Measurements from ENCODE around the gene COQ10B. TPM values are rescaled to one million over a fixed set of nuclear protein-coding genes. Genes with fewer than 3 reads are reported as not detected.
"Not testable (repeated sequence)": the region's sequence is repeated elsewhere in the genome, so short reads cannot be mapped to it uniquely, and the experiment has no call there.

The COQ10B gene
- total RNA-seq, 1 experiment from 2014 or later = 34.7 TPM

DNA sequence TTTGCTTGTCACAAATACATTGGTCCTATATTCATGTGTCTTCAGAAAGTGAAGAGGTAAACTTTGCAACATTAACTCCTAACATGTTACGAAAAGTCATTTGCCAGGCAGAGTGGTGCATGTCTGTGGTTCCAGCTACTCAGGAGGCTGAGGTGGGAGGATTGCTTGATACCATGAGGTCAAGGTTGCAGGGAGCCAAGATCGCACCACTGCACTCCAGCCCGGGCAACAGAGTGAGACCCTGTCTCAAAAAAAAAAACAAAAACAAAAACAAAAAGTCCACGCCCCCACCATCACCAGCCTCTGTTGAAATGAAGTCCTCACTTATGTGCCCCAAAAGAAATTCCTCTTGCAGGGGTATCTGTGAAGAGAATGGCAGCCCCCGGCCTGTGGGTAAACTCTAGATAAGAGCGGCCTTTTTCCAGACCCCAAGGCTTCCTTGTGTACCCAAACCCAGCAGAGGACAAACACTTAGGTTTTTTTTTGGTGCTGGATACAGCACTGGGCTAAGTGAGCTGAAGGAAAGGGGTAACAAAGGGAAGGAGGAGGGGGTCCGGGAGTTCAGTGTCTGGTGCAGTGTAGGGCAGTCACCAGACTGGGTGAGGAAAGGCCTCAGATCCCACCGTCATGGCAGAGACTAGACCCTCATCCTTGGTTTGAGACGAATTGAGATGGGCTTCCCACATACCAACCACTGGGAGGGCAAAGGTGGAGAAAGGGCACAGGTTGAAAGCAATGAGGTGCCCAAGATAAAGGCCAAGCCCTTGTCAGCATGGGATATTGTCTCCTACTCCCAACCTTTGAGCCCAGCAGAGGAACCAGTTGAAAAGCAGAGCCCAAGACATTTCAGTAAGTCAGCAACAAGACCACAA, 27.0 kb downstream of the COQ10B start:
- intact Hi-C loops (cut with micrococcal nuclease; ENCODE audit: unreplicated experiment) (no loop called here), in situ Hi-C loops (cut with HindIII; ENCODE audit: low pct_unique_long_range_greater_than_20kb, low sequenced_read_pairs) (no loop called here)
- peak; percentile 22; the same call in 1 of the 2 replicates for ATAC-seq
- no peak for DNase-seq (ENCODE audit: low read depth, low spot score)
- Histone ChIP-seq H3K9me3 (ENCODE audit: control insufficient read depth, insufficient read depth, low read depth, low read length) (no peaks in the 10 kb centered on the region; the same call in 1 of the 2 replicates), H3K4me1 (ENCODE audit: control insufficient read depth, insufficient read depth, low read length) (no peaks in the 10 kb centered on the region), H3K36me3 (ENCODE audit: control insufficient read depth, insufficient read depth, low read length) (0 out of 2 replicates have a peak, but pooled peaks cover 4% of the 10 kb centered on the region), H3K4me3 (ENCODE audit: low read depth in 2 of 2, low read length in 2 of 2) (no peak overlapping the region), H3K27ac (ENCODE audit: low read length) (no peak overlapping the region), H3K27me3 (ENCODE audit: control insufficient read depth, insufficient read depth, low read length) (no peaks in the 10 kb centered on the region)
- TF ChIP-seq, protein P1, sequence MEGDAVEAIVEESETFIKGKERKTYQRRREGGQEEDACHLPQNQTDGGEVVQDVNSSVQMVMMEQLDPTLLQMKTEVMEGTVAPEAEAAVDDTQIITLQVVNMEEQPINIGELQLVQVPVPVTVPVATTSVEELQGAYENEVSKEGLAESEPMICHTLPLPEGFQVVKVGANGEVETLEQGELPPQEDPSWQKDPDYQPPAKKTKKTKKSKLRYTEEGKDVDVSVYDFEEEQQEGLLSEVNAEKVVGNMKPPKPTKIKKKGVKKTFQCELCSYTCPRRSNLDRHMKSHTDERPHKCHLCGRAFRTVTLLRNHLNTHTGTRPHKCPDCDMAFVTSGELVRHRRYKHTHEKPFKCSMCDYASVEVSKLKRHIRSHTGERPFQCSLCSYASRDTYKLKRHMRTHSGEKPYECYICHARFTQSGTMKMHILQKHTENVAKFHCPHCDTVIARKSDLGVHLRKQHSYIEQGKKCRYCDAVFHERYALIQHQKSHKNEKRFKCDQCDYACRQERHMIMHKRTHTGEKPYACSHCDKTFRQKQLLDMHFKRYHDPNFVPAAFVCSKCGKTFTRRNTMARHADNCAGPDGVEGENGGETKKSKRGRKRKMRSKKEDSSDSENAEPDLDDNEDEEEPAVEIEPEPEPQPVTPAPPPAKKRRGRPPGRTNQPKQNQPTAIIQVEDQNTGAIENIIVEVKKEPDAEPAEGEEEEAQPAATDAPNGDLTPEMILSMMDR (IDR thresholded peaks at IDR 0.05) = no peak
- TF ChIP-seq POLR2AphosphoS5 (IDR thresholded peaks at IDR 0.05; ENCODE audit: low read depth, low read length) (no peak), SIN3A (IDR thresholded peaks at IDR 0.05; ENCODE audit: borderline replicate concordance, insufficient read depth, low read depth, low read length) (no peak)
- TF ChIP-seq, protein P2, sequence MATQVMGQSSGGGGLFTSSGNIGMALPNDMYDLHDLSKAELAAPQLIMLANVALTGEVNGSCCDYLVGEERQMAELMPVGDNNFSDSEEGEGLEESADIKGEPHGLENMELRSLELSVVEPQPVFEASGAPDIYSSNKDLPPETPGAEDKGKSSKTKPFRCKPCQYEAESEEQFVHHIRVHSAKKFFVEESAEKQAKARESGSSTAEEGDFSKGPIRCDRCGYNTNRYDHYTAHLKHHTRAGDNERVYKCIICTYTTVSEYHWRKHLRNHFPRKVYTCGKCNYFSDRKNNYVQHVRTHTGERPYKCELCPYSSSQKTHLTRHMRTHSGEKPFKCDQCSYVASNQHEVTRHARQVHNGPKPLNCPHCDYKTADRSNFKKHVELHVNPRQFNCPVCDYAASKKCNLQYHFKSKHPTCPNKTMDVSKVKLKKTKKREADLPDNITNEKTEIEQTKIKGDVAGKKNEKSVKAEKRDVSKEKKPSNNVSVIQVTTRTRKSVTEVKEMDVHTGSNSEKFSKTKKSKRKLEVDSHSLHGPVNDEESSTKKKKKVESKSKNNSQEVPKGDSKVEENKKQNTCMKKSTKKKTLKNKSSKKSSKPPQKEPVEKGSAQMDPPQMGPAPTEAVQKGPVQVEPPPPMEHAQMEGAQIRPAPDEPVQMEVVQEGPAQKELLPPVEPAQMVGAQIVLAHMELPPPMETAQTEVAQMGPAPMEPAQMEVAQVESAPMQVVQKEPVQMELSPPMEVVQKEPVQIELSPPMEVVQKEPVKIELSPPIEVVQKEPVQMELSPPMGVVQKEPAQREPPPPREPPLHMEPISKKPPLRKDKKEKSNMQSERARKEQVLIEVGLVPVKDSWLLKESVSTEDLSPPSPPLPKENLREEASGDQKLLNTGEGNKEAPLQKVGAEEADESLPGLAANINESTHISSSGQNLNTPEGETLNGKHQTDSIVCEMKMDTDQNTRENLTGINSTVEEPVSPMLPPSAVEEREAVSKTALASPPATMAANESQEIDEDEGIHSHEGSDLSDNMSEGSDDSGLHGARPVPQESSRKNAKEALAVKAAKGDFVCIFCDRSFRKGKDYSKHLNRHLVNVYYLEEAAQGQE (IDR thresholded peaks at IDR 0.05; ENCODE audit: insufficient read depth in 1 of 2, low read depth in 2 of 2, low read length in 1 of 2) = no peak
- ChIA-PET POLR2A (no interaction called here), CTCF (no interaction called here)
- BruUV-seq (replicated peaks) = no TSS peak

DNA sequence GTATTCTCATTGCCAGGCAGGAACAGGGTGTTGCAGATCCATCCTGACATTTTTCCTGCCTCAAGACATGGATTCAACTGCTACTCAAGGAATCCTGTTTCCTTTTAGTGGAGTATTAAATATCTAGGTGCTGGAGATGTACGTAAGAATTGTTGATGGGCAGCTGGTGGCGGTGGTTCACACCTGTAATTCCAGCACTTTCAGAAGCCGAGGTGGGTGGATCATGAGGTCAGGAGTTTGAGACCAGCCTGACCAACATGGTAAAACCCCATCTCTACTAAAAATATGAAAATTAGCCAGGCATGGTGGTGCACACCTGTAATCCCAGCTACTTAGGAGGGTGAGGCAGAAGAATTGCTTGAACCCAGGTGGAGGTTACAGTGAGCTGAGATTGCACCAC, 30.9 kb downstream of the COQ10B start:
- POLR2A ChIA-PET = interaction anchor here (0.7 kb wide), 1 partner anchor 1246 kb away, joined by 5 read pairs; no protein-coding TSS in a partner anchor
- H3K27me3 ChIP-seq (ENCODE audit: control insufficient read depth, insufficient read depth, low read length); H3K4me1 ChIP-seq (ENCODE audit: control insufficient read depth, insufficient read depth, low read length); H3K27ac ChIP-seq (ENCODE audit: low read length); BruUV-seq (replicated peaks); in situ Hi-C loops (cut with HindIII; ENCODE audit: low pct_unique_long_range_greater_than_20kb, low sequenced_read_pairs); DNase-seq (ENCODE audit: low read depth, low spot score); H3K4me3 ChIP-seq (ENCODE audit: low read depth in 2 of 2, low read length in 2 of 2); ATAC-seq; intact Hi-C loops (cut with micrococcal nuclease; ENCODE audit: unreplicated experiment); CTCF ChIA-PET; H3K9me3 ChIP-seq (ENCODE audit: control insufficient read depth, insufficient read depth, low read depth, low read length): not testable (repeated sequence)
- peaks cover 18% of the 10 kb centered on the region for H3K36me3 ChIP-seq (ENCODE audit: control insufficient read depth, insufficient read depth, low read length)

DNA sequence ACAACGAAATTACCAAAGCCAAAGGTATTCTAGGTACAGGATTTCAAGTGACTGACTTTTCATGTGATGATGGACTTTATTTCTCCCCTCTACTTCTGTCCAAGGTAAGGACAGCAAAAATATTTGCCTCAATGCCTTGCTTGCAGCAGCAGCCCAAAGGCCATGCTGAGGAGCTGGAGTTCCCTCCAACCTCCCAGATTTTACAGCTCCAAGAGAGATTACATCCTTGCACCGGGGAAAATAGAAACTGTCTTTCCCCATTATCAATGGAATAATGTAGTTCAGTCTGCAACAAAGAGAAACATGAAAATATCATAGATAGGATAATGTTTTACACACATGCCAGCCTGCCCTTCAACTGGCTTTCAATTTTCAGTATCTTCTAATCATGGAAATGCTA, 32.8 kb downstream of the COQ10B start:
- TF ChIP-seq SIN3A (IDR thresholded peaks at IDR 0.05; ENCODE audit: borderline replicate concordance, insufficient read depth, low read depth, low read length) = no peak
- TF ChIP-seq POLR2AphosphoS5 (IDR thresholded peaks at IDR 0.05; ENCODE audit: low read depth, low read length) = no peak
- TF ChIP-seq, protein P2 (IDR thresholded peaks at IDR 0.05; ENCODE audit: insufficient read depth in 1 of 2, low read depth in 2 of 2, low read length in 1 of 2) = no peak
- TF ChIP-seq, protein P1 (IDR thresholded peaks at IDR 0.05) = no peak
- TF ChIP-seq TCF7L2 (IDR thresholded peaks at IDR 0.05; ENCODE audit: low read depth, low read length) = no peak
- no peak overlapping the region for H3K27ac ChIP-seq (ENCODE audit: low read length)
- in situ Hi-C loops (cut with HindIII; ENCODE audit: low pct_unique_long_range_greater_than_20kb, low sequenced_read_pairs) (no loop called here), intact Hi-C loops (cut with micrococcal nuclease; ENCODE audit: unreplicated experiment) (no loop called here)
- peaks cover 36% of the 10 kb centered on the region for H3K36me3 ChIP-seq (ENCODE audit: control insufficient read depth, insufficient read depth, low read length)
- no peaks in the 10 kb centered on the region for H3K4me1 ChIP-seq (ENCODE audit: control insufficient read depth, insufficient read depth, low read length)
- H3K9me3 ChIP-seq (ENCODE audit: control insufficient read depth, insufficient read depth, low read depth, low read length) = no peaks in the 10 kb centered on the region; the same call in 1 of the 2 replicates
- ChIA-PET POLR2A (no interaction called here), CTCF (no interaction called here)
- no TSS peak for BruUV-seq (replicated peaks)
- no peak for ATAC-seq
- H3K27me3 ChIP-seq (ENCODE audit: control insufficient read depth, insufficient read depth, low read length) = no peaks in the 10 kb centered on the region
- DNase-seq (ENCODE audit: low read depth, low spot score) = no peak
- H3K4me3 ChIP-seq (ENCODE audit: low read depth in 2 of 2, low read length in 2 of 2) = no peak overlapping the region

All from Panc1 (cell line).